ENCODE results near the gene TRIM44.
"Not testable (repeated sequence)": the region's sequence is repeated elsewhere in the genome, so short reads cannot be mapped to it uniquely, and the experiment has no call there.

Gene TRIM44

DNA sequence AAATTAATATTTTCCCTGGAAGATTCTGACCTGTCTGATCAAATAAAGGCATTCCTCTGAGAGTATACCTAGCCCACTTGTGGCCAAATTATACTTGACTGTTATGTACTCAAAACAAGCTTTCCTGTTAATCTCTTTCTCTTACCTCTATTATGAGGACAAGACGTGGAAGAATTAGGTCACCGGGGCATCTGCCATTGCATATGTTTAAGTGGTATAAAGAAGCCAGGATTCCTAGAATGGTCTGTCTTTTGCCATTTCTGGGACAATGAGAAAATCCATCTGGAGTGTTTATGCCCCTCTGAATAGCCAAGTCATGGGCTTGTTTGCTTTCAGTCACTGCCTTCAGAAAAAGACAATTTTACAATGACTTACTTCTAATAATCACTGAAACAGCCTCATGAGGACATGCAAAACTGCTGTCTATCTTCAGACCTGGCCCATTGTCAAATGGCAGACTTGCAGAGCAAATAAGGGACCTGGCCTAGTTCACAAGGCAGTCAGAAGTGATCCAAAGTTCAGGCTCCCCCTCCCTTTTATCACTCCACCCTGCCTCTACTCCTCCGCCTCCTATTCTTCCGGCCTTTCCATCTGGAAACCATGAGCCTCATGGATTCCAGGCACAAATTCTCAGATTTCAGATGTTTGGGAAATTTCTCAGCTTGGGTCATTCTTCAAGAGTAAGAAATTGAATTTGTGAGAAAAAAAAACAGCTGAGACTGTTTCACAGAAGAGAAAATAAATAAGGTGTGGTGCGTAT lies 153.2 kb downstream of the TRIM44 start:
- peak; percentile 52 for DNase-seq (ENCODE audit: low spot score)

DNA sequence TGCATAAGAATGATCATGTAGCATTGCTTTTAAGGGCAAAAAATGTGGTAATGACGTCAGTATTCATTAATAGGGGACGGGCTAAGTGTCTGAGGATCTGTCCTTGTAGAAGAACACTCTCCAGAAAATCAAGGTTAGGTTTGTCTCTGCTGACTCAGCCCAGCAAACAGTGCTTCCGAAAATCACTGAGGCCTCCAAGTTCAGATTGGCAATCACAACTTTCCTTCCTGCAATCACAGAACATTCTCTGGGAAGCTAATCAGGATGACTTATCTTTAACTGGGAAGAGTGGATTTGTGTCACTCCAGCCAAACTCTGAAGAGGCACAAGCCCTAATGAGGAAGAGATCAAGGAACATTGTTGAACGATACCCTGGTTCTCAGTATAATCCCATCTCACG lies 158.0 kb downstream of the TRIM44 start:
- DNase-seq (ENCODE audit: low spot score): no peak

DNA sequence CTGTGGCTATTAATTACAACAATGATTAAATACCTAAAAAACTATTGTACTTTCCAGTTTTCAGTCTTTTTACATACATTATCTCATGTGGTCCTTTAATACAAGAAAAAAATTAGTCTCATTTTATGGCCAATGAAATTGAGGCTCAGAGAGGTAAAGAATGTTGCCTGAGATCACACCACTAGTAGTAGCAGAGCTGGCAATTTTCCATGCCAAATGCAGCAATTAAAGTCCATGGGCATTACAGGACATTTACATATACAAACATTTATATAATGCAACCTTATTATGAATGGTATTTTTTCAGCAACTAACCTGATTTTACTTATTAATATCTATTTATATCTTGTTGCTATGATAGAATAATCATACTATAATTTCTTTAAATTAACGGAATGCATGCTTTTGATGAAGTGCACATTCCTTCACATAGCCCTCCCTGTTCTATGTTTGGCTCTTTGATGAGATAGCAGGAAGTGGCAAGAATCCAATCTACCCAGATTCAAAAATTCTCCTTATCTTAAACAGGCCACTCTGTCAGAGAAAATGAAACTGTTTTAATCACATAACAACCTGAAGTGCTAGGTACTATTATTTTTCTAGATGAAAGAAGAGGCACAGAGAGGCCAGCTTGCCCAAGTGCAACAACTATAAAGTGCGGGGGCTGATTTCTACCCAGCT lies 160.4 kb downstream of the TRIM44 start:
- no peak for DNase-seq (ENCODE audit: low spot score)

DNA sequence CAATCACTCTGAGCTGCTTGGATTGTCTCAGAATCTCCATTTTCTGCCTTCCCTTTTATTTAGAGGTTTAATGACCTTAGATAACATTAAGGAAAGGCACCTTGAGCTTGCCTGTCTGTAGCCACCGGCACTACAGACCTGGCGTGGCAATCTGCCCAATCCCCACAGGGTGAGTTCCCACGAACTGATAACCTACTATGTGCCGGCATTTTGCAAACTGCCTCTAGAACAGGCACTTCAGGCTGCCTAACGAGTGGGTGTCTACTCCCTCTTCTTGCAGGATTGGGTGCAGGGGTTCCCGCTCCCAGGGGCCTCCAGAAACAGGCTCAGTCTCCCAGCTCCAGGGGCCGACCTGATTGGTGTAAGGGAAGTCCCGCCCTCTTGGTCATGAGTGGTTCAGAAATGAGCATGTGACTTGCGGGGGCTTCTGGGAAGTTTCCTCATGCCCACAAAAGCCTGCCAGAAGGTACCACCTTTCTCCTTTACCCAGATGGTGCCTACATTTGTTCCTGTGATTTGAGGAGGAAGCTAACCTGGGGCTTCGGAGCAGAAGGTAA lies 161.2 kb downstream of the TRIM44 start:
- no peak for DNase-seq (ENCODE audit: low spot score)

DNA sequence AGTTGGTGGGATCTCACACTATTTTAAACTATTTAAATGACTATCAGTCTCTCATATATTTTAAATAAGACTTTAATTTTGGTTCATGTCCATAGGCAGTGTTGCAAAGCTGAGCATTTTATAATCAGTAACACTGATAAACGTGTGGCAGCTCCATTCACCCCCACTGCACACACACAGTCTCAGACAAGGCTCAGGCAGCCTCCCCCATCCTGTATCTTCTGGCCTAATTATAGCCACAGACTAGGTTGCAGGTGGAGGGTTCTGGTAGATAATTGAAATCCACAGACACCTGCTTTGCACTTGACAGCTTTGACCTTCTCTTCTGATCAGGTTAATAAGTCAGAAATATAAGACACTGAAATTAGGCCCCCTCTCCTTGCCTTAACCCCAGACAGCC lies 162.8 kb downstream of the TRIM44 start:
- DNase-seq (ENCODE audit: low spot score): no peak

DNA sequence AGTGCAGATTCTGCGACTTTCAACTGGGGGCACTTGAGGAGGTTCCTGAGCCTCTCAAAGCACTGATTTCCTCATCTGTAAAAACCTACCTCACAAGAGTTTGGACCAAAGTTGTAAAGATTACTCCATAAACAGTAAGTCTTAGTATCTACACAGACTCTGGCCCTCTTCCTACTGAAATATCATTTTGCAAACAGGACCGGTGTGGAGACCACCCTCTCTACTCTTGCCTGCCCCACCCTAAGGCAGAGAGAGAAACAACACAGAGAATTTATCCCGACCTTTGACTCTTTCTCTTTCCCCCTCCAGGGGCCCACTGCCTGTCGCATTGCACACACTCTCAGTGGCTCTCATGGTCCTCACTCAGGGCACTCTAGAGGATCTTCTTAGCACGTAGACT lies 163.4 kb downstream of the TRIM44 start:
- no peak for DNase-seq (ENCODE audit: low spot score)

DNA sequence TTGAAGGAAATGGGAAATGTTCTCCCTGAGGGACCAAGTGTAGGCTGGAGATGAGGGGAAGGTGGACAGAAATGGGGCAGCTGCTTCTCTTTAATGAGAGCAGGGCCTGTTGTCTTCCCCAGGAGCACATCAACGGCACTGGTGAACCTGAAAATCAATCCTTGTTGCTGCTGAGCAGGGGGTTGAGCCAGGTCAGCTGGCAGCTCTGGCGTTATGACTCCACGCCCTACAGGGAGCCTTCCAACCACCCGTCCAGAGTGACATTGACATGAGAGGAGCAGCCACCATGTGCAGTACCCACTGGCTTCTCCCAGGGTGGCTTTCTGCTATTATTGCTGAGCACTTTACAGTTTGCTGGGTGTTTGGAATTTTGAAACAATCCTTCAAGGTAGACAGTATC lies 164.4 kb downstream of the TRIM44 start:
- DNase-seq (ENCODE audit: low spot score): no peak

DNA sequence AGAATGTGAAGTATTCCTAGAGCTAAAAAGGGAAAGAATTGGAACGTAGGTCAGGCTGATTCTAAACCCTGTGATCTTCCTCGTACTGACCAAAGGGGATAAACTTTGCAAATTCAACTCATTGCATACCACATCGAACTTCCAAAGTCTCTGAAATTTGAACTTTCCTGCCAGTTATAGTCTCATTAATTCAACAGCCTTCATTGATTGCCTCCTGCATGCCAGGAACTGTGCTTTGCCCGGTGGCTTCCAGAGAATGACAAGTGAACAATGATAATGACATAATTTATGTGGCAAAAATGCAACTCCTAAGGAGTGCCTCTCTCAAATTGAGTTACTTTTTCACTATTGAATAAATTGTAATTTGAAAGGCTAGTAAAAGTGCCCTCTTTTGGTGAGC lies 173.6 kb downstream of the TRIM44 start:
- no peak for DNase-seq (ENCODE audit: low spot score)

DNA sequence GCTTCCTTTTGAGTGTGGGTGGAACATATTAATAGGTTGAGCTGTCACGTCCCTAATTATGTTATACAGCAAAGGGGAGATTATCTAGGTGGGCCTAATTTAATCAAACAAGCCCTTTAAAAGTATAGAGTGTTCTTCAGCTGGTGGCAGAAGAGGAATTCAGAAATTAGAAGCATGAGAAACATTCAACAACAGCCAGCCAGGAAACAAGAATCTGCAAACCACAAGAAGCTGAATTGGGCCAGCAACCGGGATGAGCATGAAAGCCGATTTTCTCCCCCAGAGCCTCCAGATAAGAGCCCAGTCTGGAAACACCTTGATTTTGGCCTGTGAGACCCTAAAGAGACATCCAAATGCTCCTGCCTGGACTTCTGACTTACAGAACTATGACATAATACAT lies 175.5 kb downstream of the TRIM44 start:
- DNase-seq (ENCODE audit: low spot score): no peak

DNA sequence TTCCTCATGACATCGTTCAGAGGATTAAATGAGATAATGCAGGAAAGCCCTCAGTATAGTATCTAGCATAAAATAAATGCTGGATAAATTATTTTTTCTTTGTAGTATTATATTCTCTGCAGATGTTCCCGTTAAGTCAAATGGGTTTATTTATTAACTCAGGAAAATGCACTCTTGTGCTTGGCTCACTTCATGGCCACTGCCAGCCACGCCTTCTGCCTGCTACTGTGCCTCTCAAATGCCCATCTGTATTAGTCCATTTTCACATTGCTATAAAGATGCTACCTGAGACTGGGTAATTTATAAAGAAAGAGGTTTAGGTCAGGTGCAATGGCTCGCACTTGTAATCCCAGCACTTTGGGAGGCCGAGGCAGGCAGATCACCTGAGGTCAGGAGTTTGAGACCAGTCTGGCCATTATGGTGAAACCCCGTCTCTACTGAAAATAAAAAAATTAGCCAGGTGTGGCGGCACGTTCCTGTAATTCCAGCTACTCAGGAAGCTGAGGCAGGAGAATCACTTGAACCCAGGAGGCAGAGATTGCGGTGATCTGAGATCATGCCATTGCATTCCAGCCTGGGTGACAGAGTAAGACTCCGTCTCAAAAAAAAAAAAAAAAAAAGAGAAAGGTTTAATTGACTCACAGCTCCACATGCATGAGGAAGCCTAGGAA lies 176.3 kb downstream of the TRIM44 start:
- not testable (repeated sequence) for DNase-seq (ENCODE audit: low spot score)

DNA sequence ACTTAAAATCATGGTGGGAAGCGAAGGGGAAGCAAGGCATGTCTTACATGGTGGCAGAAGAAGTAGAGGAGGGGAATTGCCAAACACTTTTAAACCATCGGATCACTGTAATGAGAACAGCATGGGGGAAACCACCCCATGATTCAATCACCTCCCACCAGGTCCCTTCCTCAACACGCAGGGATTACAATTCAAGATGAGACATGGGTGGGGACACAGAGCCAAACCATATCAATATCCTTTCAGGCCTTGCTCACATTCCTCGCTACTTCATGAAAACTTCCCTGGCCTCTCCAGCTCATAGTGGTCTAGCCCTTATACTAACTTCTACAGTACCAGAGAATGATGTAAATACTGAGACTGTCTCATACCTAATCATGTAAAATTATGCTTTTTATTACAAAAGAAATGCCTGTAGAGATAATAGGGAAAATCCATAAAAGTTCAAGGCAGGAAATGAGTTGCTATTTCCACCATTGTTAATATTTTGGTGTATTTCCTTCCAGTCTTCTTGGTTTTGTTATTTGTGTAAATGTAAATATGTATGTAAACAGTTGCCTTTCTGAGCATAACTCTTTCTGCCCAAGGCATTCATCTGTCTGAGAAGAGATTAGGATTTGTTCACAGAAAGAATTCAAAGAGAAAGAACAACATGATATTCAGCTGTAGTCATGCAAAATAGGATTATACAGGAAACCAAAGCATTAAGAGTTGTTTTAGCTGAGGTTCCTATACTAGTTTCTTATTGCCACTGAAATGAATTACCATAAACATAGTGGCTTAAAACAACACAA lies 177.0 kb downstream of the TRIM44 start:
- no peak for DNase-seq (ENCODE audit: low spot score)

DNA sequence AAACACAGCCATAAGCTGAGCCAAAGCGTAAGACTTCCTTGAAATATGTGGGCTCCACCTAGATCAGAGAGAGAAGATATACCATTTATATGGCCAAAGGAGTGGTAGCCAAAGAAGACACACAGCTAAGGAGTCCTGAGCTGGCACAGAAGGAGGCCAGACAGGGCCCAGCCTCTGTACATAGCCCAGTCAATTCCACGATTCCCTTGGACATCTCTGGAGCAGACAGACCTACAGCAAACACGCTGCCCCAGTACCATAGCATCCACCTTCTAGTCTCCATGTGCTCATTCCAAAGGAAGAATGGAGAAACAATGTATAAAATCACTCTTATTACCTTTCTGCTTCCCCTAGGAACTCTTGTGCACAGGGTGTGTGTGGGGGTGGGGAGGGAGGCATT lies 179.2 kb downstream of the TRIM44 start:
- no peak for DNase-seq (ENCODE audit: low spot score)

DNA sequence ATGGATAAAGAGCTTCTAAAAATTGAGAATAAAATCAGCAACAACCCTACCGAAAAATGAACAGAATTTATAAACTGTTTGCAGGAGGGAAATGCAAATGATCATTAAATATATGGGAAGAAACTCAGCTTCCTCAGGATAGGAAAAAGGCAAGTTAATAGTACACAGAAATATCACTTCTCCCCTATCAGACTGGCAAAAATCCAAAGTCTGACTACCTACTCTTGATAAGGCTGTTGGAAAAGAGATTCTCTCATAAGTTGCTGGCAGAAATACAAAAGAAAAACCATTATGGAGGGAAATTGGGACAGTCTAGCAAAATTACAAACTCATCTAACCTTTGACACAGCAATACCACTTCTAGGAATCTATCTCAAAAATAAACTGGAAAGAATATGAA lies 180.4 kb downstream of the TRIM44 start:
- no peak for DNase-seq (ENCODE audit: low spot score)

DNA sequence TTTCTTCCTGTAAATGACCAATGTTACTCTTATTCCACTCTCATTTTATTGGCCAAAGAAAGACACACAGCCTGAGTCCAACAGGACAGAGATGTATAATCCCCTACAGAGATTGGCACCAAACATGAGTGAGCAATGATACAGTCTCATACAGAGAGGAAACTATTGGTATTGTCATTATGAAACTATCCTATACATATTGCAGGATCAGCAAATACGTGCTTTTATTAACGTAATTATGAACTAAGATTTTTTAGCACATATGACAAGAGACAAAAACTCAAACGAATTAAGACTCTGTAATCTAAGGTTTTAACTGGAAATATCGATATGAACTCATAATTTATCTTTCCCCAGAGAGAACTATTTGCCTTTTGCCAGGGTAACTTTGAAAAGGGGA lies 182.0 kb downstream of the TRIM44 start:
- DNase-seq (ENCODE audit: low spot score): no peak

DNA sequence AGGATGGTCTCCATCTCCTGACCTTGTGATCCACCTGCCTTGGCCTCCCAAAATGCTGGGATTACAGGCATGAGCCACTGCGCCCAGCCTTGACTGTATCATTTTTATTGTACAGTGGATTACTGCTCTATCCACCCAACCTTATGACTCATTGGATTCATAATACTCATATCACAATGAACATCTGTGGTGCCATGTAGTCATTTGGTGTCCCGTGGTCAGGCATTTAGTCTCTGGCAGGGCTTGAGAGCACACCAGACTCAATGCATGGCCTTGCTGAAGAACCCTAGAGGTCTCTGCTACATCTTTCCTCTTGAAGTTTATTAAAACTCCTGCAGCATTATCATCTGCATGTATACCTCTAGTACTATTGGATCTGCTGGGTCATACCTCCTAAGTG lies 183.3 kb downstream of the TRIM44 start:
- no peak for DNase-seq (ENCODE audit: low spot score)

DNA sequence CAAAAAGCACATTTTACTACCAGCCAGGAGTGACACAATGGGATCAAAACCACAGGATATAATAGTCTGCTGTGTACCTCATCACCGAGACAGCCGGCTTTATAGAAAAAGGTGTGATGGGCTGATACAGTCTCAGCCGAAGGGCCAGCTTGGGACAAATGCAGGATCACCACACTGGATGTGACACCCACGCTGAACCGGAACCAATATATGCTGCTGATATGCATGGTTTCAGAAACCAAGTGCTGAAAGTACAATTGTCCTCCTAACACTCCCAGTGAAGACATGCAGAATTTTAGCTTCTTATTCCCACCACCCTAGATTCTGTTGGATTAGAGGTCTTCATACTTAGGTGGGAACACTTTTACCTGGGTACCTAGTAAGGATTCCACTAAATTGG lies 184.3 kb downstream of the TRIM44 start:
- DNase-seq (ENCODE audit: low spot score): no peak

DNA sequence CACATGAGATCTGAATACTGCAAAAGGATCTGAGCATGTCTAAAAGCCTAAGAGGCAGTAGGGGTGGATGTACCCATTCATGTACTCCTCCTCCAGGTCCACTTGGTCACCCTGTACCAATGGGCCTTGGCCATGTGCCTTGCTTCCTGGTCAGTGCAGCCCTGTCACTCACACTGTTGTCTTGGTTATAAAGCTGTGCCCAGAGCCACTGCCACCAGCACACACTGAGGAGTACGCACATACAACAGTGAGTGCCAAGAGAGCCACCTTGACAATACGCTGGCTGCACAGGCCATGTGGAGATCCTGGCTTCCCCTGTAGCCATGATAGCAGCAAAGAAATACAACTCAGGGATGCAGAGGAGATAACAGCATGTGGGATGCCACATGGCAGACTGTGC lies 184.9 kb downstream of the TRIM44 start:
- DNase-seq (ENCODE audit: low spot score): no peak

DNA sequence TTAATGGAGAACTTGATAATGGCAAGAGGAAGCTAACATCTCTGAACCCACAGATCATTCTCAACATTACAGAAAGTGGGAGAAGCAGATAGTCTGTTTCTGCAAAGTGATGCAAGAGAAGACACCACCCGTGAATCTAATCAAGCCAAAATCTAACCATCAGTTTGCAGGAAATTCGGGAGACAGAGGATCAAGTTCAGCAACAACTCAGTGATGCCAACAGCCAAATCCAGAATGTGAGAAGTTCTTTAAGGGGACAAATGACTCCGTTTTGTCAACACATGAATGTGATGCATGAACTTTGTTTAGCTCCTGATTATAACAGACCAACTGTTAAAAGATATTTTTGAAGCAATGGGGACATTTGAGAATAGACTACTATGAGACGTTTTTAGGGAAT lies 186.0 kb downstream of the TRIM44 start:
- DNase-seq (ENCODE audit: low spot score): no peak

DNA sequence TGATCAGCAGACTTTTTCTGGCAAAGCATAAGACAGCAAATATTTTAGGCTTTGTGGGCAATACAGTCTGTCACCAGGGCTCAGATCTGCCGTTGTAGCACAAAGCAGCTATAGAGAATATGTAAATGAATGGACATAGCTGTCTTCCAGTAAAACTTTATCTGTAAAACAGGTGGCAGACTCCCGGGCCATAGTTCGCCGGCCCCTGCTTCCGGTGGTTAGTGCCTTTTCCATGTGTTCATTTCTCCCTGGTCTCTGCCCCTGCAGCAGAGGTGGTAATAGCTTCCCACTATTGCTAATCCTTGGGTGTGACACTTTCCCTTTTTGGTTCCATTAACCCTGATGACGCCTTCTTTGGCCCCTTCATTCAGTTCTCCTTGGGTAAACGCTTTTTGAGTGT lies 187.6 kb downstream of the TRIM44 start:
- DNase-seq (ENCODE audit: low spot score): no peak

DNA sequence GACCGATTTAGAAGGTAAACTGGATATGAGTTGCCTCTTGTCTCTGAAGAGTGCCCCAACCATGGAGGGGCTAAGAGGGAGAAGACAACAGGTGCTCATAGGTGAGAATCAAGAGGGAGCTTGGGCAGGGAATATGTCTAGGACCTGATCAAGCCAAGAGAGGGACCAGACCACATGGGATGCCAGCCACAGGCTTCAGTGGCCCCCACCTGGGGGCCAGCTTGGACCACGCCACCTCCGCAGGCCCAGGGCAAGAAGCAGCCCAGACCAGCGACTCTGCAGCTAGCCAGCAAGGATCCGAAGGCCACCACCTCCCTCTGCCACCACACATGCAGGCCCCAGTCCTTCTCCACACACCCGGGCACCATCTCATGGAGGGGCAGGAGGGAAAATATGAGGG lies 188.8 kb downstream of the TRIM44 start:
- no peak for DNase-seq (ENCODE audit: low spot score)

DNA sequence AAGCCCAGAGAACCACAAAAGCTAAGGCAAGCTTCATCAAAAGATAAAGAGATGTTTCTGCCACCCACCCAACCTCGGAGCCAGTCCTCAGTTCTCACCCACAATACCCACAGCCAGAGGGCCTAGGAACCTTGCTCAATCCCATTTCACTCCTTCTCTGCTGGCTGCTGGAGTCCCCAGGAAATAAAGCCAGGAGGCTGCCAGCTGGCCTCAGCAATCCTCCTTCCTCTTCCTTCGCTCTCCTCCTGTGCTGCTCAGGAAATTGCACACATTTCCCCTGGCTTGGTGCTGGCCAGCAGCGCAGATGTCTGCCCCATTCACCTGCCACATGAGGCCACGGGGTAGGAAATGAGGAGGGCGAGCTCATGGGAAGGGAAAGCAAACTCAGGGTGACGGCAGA lies 189.5 kb downstream of the TRIM44 start:
- no peak for DNase-seq (ENCODE audit: low spot score)

DNA sequence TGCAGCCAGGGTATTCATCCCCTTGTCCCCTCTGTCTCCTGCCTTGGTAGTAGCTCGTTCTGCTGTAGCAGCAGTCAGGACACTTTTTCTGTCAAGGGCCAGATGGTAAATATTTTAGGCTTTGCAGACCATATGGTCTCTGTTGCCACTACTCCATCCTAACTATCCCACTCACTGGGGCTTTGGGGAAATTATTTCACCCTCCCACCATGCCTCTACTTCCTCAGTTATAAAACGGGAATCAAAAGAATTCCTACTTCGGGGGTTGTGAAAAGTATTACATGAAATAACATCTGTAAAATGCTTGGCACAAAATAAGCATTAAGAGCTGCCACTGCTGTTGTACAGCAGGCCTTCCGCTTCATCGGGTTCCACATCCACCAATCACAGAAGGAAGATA lies 191.4 kb downstream of the TRIM44 start:
- no peak for DNase-seq (ENCODE audit: low spot score)

Data from GM03348 (cell line).